GM18909 (cell line): ENCODE measurements around the gene SLC25A34.

Experiments used
- ATAC-seq: cut with Tn5 transposase; IDR thresholded peaks from one replicate; pipeline ENCODE4 v1.9.1; 2021; ENCODE audit warnings: mild to moderate bottlenecking; ENCODE audit not compliant: unreplicated experiment, poor library complexity

Gene SLC25A34

GRCh38 chr1:15731735-15732685 is 4.0 kb upstream of the SLC25A34 start:
- ATAC-seq, result no peak

- ATAC-seq, result no peak
Observed at GRCh38 chr1:15732686-15733081, 3.4 kb upstream of the SLC25A34 start.

DNA sequence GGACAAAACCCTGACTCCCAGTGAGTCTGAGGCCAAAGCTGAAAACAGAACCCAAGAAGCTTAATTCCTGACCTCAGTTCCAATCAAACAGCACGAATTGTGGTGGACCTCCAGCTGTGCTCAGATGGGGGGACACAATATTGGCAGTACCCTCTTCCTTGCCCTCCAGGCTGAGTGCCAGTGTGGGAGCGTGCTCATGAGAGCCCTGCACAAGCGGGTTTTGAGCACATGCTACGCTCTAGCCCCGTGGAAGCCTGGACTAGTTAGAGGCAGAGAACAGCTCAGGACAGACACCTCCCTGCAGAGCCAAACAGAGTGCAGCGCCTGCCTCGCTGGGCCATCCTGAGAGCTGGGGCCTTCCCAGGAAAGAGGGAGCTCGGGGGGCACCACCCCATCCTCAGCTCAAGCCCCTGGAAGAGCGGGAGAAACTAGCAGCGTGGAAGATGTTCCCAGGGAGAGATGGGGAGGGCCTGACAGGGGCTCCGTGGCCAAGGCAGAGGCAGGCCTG is 2.8 kb upstream of the SLC25A34 start:
- ATAC-seq, result no peak

DNA sequence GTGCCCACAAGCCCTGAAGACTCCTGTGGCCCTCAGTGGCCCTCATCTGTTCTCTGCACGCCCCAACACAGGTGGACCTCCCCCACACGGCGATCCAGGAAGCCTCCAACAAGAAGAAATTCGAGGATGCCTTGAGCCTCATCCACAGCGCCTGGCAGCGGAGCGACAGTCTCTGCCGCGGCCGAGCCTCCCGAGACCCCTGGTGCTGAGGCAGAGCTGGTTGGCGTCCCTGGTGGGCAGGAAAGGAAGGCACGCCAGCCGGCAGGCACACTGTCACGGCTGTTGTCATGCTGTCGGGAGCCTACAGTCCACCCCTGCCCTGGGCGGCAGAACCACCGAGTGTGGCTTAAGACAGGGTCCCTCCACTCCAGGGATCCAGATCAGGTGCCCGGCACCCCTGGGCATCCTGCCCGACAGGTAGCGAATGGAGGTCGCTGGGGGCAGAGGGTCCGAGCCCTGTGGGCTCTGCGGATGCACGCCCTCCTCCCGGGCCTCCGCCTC is 2.3 kb upstream of the SLC25A34 start:
- ATAC-seq, result no peak

GRCh38 chr1:15734296-15734695 is 1.8 kb upstream of the SLC25A34 start:
- ATAC-seq, result no peak

- no peak for ATAC-seq
Observed at GRCh38 chr1:15734901-15735300, 1.2 kb upstream of the SLC25A34 start.

DNA sequence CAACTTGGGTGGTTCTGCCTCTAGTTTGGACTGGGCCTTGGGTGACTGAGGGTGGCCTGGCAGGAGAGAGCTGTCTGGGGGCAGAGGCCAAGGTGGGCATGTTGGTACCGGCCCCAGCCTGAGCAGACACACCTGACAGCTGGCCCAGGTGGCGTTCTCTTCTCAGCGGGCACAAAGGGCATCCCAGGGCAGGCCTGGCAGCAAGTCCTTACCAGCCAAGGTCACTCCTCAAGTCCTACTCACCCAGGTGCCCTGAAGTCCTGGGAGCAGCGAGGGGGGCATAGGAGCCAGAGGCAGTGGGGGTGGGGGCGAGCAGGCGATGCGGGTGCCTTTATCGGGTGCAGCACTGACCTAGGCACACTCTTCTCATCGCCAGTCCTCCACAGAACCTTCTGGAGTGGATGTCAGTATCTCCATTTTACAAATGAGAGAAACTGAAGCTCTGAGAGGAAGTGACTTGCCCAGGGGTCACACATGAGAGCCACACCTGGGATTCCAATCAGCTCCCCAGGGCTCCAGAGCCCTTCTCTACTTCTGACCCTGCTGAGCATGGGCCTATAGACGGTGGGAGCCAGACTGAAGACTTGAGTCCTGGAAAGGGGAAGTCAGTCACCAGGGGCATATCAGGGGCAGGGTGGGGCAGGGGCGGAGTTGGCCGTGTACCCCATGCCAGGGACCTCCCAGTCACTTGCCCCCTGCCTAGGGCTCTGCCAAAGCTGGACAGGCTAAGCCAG is 587 bp upstream of the SLC25A34 start:
- no peak for ATAC-seq

DNA sequence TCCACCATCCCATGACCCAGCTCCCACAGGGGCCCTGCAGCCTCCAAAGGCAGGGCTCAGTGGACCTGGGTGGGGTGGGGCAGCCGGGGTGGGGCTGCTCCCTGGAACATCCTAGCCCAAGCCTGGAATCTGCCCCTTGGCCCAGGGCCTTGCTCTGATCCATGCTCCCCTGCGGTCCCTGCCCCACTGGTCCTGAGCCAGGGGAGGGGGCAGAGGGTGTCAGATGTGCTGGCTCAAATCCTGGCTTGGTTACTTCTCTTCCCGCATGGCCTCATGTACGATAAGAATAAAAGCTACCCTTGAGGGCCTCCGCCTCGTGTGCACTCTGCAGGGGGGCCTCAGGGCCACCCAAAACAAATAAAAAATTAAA is 819 bp downstream of the SLC25A34 start:
- ATAC-seq, result no peak

DNA sequence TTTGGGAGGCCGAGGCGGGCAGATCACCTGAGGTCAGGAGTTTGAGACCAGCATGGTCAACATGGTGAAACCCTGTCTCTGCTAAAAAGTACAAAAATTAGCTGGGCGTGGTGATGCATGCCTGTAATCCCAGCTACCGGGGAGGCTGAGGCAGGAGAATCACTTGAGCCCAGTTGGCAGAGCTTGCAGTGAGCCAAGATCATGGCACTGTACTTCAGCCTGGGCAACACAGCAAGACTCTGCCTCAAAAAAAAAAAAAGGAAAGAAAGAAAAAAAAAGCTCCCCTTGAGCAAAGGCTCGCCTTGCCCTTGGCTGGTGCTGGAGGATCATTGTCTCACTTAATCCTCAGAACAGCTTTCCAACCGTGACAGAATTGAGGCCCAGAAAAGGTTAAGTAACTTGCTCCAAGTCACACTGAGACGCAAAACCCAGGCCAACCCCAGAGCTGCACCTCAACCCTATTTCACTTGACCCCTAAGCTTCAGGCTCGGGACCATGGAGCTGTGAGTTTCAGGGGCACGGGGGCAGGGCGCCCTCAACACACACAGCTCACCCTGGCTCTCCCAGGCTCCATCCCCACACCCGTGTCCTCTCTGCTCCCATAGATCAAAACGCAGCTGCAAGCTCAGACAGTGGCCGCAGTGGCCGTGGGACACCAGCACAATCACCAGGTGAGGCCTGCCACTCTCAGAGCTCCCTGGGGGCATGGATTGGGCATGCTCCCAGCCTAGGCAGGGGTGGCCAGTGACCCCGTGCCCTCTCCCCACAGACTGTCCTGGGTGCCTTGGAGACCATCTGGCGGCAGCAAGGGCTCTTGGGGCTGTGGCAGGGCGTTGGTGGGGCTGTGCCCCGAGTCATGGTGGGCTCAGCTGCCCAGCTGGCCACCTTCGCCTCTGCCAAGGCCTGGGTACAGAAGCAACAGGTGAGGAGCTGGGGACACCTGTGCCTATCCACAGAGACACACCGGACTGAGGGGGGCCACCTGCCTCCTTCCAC is 1.6 kb downstream of the SLC25A34 start:
- no peak for ATAC-seq

DNA sequence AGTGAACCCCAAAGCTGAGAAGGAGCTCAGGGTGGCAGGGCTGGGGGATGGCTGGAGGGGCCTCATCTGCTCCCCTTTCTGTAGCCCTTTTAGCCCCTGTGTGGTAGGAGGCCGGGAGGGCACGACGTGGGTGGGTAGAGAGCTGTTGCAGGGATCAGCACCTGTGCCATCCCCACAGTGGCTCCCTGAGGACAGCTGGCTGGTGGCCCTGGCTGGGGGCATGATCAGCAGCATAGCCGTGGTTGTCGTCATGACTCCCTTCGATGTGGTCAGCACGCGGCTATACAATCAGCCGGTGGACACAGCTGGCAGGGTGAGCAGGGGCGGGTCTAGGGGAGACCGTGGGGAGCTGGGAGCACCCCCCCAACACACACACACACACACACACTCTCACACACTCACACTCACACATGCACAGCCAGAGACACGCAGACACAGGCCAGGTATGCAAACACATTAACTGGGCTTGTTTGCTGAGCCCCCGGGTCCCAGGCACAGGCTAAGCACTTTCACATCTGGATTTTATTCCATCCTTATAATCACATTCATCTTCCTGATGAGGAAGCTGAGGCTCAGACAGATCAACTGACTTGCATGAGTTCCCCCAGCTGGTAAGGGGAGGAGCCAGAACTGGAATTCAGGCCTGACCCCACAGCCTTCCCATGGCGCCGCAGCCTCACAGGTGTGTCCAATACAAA is 2.5 kb downstream of the SLC25A34 start:
- ATAC-seq, result no peak

GRCh38 chr1:15739259-15739658 is 3.2 kb downstream of the SLC25A34 start:
- no peak for ATAC-seq

GRCh38 chr1:15739745-15740144 is 3.7 kb downstream of the SLC25A34 start:
- ATAC-seq, result no peak

DNA sequence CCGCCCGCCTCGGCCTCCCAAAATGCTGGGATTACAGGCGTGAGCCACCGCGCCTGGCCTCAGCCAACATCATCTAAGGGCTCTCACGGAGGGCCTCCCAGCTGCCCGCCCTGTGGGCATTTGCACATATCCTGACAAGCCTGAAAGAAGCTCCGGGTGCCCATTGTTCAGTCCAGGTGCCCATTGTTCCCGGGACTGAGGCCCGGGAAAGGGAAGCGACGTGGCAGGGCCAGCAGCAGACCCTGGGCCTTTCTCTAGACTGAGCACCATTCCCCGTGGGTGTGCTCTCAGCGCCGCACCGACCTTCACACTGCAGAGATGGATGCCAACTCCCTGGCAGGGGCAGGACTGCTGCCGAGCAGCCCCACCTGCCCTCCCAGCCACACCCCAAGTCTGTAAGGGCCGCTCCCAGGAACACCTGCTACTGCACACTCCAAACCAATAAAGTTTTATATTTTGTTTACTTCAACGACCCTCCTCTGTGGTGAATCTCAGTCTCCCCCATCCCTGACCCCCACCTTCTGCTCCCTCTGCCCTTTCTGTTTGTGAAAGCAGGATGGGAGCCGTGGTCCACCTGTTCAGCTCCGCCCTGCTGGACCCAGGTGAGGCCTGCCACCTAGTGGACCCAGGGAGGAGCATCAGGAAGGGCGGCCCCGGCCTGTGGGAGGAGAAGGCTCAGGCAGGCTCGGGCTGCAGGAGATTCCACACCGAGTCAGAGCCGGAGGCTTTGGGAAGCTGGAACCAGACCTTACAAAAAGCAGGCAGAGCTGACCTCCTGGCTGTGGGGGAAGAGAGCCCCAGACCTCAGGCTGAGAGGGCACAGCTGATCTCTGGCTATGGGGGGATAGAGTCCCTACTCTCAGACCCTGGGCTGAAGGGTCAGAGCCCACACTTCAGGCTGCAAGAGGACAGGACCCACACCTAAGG is 5.1 kb downstream of the SLC25A34 start:
- peak; percentile 60 for ATAC-seq

DNA sequence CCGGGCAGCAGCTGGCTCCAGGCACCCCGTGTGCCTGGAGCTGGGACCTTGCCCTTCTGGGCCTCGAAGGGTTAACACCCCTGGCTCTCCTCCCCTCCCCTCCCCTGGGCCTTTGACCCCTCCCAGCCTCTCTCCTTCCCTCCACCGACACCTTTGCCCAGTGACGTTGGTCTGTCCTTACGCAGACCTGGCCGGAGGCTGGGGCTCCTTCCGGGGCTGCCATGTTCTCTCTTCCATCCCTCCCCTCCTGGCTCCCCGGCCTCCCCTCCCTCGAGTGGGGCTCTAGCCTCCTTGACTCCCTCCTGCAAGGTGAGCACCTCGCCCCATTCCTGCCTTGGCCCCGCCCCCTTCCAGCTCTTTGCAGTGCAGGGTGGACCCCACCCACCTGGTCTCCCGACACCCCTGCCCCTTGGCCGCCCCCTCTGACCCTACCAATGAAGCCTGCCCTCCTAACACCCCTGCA is 6.3 kb downstream of the SLC25A34 start, which contains the start of gene TMEM82:
TMEM82 (plus strand) TSS at position 161 of the 463 bp plus-strand sequence; CDS start at position 222, 61 bp downstream.
- ATAC-seq, result no peak

DNA sequence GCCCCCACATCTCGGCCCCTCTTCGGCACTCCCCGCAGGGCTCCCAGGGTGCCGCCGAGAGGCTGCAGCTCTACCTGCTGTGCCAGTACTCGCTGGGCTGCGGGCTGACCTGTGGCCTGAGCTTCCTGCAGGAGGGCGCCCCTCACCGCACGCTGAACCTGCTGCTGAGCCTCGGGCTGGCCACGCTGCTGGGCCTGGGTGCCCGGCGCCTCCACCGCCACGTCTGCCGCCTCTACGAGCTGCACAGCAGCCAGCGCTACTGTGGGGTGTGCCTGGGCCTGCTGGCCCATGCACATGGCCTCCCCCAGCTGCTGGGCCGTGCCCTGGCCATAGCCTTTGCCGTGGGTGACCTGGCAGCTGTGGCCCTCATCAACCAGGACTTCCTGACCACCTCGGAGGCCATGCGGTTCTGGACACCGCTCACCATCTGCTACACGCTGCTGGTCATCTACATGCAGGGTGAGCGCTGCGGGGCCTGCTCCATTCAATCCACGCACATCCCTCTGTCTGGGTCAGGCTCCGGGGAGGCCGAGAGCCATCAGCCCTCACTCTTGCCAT is 8.1 kb downstream of the SLC25A34 start:
- no peak for ATAC-seq

DNA sequence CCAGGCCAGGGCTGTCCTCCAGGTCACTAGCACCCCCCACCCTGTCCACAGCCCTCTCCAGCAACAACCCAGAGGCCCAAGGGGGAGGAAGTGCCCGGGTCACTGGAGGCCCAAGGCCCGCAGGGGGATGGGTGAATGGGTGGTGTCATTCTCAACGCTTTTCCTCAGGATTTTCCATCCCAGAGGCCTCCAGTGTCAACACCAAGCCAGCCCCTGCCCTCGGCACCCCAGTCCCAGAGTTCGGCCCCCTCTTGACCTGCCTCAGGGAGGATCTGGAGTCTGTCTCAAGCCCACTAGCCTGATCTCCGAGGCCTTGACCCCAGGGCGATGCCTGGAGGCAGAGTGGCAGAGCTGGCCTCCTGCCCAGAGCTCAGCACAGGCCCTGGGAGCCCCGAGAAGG is 11.3 kb downstream of the SLC25A34 start:
- no peak for ATAC-seq

- ATAC-seq, result no peak
Observed at GRCh38 chr1:15748264-15748663, 12.2 kb downstream of the SLC25A34 start.
